22Rv1 (cell line): ENCODE measurements around the gene FANCL.
"Not testable (repeated sequence)": the region's sequence is repeated elsewhere in the genome, so short reads cannot be mapped to it uniquely, and the experiment has no call there.

Source experiments
- CTCF ChIP-seq: fragments of 450-650 bp; IDR thresholded peaks from 2 replicates; pipeline ENCODE4 v1.5.1; 2017; ENCODE audit warnings: mild to moderate bottlenecking
- ZFX ChIP-seq: fragments of 450-650 bp; IDR thresholded peaks from 2 replicates; pipeline ENCODE4 v1.6.1; 2017; ENCODE audit warnings: antibody characterized with exemption, borderline replicate concordance

DNA sequence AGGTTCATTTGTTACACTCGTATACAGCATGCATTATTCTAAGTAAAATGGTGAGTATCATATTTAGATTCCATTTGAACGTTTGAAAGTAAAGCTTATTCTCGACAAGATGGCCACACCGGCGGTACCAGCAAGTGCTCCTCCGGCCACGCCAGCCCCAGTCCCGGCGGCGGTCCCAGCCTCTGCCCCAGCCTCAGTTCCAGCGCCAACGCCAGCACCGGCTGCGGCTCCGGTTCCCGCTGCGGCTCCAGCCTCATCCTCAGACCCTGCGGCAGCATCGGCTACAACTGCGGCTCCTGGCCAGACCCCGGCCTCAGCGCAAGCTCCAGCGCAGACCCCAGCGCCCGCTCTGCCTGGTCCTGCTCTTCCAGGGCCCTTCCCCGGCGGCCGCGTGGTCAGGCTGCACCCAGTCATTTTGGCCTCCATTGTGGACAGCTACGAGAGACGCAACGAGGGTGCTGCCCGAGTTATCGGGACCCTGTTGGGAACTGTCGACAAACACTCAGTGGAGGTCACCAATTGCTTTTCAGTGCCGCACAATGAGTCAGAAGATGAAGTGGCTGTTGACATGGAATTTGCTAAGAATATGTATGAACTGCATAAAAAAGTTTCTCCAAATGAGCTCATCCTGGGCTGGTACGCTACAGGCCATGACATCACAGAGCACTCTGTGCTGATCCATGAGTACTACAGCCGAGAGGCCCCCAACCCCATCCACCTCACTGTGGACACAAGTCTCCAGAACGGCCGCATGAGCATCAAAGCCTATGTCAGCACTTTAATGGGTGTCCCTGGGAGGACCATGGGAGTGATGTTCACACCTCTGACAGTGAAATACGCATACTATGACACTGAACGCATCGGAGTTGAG lies 10.4 kb upstream of the FANCL start:
- not testable (repeated sequence) for TF ChIP-seq CTCF, ZFX
